Suppressor macrophage (primary cell): ENCODE data around the gene CD247.

Source experiments
- DNase-seq, 4 experiments: peaks; one replicate each; pipeline ENCODE4 v3.0.0-alpha.2; 2020 to 2022

CD247 gene

DNA sequence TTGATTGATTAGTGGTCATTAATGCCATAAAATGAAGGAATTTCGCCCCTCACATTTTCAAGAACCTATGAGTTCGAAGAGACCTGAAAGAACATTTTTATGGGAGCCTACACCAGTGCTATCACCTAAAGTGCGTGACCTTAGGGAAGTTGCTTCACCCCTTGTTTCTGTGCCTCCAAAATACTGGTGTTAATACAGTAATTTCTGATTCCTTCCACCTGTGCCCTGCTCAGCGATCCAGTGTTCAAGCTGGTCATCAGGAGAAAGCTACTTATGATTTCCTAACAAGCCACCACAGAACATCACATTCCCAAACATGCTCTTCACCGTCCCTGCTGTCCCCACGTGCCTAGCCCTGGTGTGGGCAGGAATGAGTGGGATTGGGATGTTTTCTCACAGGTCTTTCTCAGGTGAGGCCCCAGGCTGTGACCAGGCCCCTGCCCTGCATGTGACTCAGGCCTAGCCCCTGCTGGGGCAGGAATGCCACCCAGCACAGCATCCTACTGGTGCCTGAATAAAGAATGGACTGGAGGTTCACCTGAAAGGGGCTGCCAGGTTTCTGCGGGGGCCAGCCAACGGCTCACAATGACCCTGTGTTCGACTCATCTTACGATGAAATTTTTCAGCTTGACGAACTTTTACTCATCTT, 60.3 kb downstream of the CD247 start:
- no peak for DNase-seq

DNA sequence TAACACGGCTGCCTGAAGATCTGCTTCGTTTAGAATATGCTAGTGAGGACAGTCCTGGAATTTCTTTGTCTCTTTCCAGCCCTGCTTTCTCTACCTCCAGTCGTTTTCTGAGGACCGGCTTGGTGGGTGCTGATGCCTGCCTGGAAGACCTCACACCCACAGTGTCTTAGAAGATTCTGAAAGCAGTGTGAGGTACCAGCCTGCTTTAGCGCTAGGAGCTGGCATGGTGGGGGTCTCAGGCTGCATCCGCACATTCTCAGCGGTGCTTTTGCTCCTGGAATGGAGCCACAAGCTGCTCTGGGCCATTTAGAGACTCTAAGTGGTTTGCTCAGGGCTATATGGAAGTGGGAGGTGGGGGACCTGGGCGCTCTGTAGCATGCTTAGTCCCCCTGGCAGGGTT, 61.4 kb downstream of the CD247 start:
- no peak for DNase-seq

DNA sequence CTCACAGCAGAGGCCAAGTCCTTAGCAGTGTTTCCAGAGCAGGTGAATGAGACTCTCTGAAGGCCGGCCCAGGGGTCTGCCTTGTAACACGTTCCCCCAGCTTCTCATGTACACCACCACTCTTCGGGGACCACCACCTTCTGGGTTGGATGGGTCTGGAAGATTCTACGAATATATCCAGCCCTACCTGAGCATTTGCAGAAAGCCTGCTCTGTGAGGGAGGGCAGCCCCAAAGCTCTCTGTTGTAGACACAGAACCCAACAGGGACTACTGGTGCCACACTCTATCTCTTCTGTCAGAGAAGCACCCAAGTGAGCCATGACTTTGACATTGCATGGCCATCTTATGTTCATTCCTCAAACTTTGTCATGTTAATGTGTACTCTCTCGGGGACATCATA, 61.8 kb downstream of the CD247 start:
- DNase-seq = no peak

DNA sequence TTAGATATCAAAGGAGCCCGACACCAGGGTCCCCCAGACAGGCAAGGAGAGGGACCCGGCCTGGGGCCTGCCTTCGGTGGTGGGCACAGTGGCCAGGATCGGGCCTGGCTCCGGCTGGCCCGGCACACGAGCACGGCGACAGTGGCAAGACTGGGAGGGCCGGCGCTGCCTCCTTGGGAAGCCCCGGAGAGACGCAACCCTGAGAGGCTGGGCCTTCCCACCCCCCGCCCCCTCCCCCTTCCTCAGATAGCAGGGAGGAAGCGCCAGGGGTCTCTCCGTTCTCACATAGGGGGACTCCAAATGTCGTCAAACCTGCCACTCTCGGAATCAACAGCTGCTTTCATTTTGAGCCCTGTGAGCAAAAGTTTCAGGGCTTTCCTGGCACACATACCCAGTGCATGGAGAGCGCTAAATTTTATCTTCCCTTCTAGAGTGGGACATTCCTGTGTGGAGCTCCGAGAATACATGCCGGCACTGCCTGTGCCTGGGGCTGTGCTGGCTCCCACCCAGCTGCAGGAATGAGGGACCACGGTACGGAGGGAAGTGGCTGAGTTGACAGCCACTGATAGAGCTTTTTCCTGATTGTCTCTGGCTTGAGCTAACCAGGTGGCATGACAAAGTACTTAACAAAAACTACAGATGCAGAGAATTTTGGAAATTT, 62.4 kb downstream of the CD247 start:
- peak in 1 of 4 experiments; percentile 41 for DNase-seq

DNA sequence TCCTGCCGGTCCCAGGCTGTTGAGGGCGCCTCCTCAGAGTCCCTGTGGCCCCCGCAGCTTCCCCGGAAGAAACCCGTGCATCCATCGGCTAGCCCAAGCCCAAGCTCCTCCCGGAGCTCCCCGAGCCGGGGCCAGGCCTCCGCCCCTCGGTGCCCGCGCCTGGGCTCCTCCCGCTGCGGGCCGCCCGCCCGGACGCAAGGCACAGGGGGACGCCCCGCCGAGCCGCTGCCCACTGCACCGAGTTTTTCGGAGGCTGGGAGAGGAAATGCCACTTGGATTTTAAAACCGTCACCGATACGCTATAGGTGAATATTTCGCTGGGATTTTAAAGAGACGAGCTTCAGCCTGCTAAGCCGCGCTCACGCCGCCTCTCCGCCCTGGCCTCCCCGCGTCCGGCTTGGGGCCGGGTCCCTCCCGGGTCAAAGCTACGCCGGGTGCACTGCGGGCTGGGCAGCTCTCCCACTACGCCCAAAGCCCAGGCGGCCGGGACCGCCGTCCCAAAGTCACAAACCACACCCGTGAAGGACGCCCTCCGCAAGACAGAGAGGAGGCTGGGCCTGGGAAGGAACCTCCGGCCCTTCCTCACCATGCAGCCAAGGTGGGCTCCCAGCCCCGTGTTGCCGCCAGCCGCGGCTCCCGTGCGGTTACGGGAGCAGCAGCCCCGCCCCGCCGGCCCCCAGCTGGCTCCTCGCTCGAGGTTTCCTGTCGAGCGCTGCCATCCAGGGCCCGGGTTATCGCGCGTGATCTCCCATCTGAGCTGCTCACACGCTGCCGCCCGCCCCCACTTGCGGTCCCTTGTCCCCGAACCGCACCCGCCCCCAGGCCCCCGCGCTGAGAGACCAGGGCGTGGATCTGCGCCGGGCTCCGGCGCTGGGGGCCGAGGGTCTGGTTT, 63.2 kb downstream of the CD247 start:
- DNase-seq = peak; percentile 61 to 90 (median 76)

DNA sequence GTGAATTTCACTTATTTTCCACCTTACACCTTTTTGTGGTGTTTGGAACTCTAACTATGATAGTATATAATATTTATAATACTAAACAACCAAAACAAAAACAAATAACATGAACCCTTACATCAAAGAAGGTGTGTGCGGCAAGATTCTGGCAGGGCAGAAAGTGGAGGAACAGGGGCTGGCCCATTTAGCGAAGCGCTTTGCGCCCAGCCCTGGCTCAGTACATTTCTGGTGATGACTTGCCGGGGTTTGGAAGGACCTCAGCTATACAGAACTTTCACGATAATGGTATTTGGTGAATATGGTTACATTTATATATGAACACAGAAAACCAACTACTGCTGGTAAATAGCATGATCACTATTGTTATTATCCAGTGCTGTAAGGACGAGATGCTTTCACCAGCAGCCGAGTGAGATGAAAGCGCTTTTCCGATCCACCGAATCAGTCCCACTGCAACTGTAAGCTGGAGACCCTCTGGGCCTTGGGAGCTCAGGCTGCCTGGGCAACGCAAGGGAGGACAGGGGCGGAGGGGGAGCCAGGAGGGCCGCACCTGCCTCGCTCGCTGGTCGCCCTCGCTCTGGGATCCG, 63.9 kb downstream of the CD247 start:
- no peak for DNase-seq

DNA sequence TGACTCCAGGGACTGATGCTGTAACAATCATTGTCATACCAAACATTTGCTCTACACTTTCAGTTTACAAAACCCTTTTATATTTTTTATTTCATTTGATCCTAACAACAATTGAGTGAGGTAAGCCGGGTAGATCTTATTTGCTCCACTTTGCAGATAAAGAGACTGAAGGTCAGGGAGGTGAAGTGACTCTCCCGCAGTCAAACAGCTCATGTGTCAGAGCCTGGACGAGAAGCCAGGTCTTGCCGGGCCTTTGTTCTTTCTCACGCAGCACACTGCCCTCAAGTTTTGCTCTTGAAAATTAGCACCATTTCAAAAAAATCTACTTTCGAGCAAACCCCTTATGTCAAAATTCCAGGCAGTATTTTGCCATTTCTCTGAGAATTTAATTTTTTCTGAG, 65.2 kb downstream of the CD247 start:
- no peak for DNase-seq

DNA sequence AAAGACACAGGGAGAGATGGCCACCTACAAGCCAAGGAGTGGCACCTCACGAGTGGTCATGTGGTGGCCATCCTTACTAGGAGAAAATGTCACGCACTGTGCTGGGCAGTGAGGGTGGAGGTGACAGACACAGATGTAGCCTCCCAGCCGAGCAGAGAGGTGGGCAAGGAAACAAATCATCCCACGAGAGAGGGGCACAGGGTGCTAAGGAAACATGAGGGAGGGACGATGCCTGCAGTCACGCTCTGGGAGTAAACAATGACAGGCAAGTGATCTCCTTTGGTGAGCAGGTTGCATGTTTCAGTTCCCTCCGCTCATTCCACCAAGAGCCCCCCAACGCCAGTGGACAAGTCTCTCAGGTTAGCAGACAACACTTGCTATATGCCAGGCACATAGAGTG, 65.8 kb downstream of the CD247 start:
- no peak for DNase-seq

DNA sequence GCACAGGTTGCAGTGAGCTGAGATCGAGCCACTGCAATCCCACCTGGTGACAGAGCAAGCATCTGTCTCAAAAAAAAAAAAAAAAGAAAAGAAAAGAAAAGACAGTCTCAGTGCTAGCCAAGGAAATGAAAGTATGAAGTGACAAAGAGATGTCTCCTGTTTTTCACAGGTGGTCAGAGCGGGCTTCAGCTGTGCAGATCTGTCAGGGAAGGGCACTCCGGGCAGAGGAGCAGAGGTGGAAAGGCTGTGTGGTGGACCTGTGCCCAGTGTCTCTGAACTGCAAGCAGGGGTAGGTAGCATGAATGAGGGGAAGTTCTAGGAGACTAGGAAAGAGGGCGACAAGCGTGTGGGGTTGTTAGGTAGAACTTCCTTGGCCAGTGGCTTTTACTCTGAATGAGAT, 67.5 kb downstream of the CD247 start:
- DNase-seq = no peak

DNA sequence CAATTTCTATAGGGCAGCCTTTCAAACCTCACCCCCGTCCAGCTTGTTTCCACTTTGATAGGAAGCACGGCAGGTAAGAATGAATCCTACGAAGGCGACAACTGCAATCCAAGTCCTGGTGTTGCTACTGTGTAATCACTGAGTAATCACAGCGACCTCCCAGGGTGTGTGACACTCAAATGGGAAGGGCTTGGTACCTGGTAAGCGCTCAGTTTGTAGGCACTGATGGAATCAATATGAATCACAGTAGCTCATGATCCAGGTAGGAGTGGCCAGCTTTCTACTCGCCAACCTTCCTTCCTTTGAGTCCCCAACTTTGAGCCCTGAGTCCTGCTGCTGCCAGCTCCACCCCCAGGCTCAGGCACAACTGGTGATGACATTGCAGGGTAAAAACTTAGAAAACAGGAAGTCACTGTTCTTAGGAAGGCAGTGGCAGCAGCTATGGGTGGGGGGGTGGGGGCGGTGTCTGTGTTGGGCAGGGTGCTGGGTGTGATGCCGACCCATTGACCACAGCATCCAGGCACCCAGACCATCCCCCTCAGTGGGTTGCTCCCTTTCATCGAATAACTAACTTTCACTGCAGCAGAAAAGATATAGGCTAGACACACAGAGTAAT, 70.7 kb downstream of the CD247 start:
- DNase-seq = peak; percentile 67 to 85 (median 83)

DNA sequence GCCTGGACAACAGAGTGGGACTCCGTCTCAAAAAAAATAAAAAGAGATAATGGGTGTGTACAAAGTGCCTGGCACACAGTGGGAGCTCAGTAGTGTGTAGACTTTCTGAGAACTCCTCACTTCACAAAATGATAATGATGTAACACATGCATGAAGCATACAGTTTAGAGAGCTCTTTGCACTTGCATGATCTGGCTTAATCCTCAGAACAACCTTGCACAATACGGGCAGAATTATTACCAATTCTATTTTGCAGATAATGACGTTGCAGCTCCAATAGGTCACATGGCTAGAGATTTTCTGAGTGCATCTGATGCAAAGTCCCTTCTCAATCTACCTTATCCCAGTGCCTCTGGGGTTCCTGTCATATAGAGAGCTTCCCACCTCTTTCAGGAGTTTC, 71.4 kb downstream of the CD247 start:
- DNase-seq = peak; percentile 7 to 60 (median 23)

DNA sequence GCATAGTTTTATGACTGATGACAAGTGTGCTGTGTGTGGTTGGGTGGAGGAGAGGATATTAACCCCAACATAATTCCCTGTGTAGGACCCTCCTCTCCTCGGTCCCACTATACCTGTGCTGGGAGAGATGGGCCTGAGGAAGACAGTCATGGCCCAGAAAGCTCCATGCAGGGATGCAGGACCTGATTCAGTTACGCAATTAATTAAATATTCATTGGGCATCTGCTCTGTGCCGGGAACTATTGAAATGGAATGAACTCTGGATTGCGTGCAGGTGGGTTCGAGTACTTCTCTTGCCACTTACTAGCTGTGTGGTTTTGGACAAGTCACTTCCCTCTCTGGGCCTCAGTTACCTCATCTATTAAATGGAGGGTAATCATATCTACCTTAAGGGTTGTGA, 74.6 kb downstream of the CD247 start:
- DNase-seq = no peak

DNA sequence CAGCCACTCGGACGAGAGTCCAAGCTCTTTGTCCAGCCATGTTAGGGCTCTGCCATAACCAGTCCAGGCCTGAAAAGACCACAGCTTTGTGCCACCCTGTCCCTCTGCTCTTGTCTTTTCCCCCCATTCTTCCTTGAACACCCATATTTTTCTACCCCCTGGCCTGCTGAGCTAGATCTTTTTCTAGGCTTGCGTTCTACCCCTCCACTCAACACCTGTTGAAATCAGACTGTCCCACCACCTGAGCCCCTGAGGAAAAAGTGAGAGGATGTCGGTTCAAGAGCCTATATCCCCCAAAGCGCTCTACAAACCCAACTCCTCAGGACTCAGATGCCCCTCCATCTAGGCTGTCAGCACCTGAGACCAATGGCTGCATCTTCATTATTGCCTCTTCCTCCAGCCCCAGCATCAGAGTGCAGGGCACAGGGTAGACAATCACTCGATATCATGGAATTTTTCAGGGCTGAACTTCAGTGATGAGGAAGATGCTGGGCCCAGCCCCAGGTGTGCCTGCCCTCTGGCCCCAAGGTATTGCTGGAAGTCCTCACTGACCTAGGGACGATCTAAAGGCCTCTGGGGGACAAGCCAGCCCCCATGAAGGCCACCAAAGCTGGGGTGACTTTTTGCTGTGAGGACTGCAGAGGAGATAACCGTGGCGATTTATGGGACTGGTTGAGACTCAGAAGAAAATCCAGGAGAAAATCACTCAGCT, 75.3 kb downstream of the CD247 start:
- no peak for DNase-seq

DNA sequence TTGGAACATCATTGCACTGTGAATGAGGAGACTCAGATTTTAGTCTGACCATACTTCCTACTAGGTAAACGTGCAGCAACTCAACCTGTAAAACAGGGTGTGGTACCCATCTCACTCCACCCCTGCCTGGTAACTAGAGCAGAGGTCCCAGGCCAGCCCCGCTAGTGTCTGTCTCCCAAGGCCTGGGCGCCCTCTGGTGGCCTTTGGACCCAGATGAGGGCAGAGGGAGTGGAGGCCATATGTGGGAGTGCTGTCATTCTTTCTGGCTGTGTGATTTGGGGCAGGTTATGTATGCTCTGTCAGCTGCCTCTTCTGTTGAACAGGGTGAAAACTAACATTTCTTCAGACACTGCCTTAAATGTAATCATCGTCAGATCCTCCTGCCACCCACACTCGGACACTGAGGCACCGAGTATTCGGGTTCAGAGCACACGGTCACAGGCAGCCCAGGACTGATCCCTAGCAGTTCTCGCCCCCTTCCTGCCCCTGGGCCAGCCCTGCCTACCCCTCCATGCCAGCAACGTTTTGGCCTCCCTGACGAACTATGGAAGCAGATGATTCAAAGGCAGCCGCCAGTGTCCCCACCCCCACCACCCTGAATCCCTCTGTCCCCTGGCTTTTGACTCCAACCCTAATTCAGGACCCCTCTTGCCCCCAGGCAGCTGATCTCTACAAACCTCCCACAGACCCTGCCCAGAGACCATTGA, 76.0 kb downstream of the CD247 start:
- DNase-seq = peak; percentile 89 to 94 (median 92)

DNA sequence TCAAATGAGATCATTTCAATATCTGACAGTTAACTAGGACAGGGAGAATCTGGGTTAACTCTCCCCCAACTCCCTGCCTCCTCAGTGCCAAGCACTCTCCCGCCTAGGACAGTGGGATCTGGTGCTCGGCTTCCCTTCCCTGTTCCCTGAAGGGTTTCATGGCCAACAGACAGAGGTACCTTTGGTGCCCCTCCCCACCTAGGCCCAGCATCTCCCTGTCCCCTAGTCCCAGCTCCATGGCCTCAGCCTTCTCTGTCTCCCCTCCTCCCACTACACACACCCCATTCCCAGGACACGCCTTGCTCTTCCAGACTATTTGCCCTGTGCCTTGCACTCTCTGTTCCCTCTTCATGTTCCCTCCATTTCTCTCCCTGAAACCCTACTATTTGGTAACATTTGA, 77.1 kb downstream of the CD247 start:
- DNase-seq = no peak

DNA sequence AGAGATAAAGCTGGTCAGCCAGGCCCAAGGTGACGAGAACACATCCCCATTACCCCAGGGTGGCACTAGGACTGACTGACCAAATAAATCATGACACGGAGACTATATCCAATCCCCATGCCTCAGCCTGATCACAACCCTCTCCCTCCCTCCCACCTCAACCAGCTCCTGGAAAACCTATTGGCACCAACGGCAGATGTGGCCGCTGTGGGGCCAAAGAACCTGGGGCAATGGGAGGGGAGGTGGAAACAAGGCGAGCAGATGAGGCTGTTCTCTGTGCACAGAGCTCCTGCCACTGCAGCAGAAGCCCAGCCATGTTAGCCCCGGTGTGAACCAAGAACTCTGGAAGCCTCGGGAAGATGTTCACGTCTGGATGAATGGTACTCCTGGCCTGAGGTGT, 77.6 kb downstream of the CD247 start:
- DNase-seq = no peak

DNA sequence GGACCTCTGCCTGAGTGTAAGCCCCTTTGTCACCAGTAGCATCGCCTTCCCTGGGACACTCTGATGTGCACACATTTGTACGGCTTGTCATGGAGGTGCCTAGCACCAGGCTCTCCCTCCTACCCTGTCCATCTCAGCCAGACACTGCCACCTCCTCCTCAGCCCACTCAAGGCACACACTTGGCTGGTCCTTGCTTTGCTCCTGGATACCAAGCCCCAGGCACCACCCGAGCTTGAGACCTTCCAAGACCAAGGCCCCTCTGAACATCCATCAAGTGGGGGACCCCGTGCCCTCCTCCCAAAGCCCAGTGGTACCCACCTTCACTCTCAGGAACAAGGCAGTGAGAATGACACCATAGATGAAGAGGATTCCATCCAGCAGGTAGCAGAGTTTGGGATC, 78.0 kb downstream of the CD247 start:
- no peak for DNase-seq

DNA sequence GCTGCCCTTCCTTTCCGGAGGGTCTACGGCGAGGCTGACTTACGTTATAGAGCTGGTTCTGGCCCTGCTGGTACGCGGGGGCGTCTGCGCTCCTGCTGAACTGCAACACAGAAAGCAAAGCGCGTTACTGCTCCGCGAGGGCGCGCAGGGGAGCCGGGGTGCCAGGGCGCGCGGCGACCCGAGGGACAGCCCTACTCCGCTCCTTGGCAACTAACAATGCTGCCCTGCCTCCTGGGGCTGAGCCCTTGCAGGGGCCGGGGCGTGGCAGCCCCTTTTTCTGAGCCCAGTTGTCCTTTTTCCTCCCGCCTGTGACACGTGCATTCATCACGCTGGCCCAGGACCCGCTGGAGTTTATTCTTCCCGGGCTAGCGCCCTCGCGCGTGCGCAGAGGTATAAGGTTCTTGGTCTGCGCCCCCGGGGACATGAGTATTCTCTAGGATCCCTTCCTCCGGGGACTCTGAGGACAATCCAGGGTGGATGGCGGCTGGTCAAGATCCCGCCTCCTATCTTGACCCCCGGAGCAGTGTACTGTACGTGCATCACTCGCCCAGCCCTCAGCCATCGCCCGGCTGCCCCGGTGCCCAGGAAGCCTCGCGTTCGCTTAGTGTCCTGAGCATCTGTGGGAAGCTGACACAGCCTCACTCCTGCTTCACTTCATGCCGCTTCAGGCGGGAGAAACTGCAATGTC, 78.9 kb downstream of the CD247 start:
- peak; percentile 35 to 65 (median 53) for DNase-seq

DNA sequence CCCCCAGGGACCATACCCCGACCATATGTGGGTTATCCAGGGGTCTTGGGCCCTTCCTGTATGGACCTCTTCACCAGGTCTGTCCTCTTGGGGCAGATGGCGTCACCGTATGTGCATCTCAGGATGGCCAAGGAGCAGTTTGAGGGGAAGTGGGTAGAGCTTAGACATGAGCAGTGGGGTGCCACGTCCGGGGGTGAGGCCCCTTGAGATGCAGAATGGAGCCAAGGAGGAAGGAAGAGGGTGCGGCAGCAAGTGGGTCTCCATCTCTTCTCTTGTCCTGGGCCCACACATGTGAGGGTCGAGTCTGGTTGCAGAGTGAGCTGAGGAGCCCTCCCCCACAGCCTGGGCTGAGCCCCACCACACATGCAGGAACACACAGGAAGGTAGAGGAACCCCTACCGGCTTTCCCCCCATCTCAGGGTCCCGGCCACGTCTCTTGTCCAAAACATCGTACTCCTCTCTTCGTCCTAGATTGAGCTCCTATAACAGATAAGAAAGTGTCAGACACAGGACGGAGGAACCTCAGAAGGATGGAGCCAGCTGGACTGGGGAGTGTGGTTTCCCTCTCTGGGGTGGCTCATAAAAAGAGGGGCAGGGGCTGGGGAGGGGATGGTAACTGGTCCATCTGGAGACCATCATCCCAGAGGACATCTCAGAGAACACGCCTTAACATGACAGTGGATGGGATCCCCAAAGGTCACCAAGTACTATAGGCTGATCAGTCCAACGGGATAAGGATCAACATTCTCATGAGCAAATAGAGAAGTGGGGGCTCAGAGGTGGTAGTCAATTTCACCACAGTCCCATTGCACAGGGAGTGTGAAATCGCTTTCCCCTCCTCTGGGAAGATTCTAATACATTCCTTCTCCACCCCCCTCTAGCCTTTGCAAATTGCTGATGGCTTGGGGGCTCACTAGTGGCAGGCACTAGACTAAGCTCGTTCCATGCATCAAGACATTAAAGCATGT, 79.9 kb downstream of the CD247 start:
- no peak for DNase-seq

DNA sequence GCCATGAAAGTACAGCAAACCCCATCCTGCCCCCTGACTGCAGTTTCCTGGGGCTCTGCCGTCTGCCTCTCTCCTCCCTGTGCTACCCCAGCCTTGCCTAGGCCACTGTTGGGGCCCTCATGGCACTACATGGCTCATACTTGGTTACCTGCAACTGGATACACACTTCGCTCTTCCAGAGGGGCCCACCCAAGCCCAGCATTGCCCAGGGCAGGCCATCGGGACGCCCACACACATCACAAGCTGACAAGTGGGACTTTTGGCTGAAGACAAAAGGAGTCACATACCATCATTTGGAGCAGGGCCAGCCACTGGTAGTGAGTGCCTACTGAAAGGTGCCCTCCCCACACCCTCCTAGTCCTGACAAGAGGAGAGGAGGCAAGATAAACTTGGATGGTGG, 82.8 kb downstream of the CD247 start:
- no peak for DNase-seq
